Inflammatory macrophage (primary cell): ENCODE data around the gene KIAA1328.

ENCODE experiments used
- DNase-seq, 2 donors: peaks; one replicate each; pipeline ENCODE4 v3.0.0-alpha.2; 2020 to 2022

The KIAA1328 gene

DNA sequence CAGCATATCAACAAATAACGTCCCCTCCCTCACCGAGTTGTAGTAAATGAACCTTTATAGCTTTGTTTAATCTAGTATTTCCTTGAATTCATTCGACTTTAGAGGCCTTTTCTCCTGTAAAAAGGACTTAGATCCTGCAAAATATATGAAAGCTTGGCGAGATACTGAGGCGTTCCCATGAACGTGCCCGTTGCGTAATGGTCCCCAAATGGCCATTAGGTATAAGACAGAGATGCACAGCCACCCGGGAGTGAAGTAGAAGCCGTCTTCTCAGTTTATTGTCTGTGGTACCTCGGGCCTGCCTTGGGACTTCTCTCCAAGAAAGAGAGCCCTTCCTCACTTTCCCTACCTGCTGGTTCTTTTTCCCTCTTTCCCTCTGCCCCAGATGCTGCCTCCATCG is 426.0 kb downstream of the KIAA1328 start:
- no peak for DNase-seq

GRCh38 chr18:37258131-37258530 is 429.2 kb downstream of the KIAA1328 start:
- DNase-seq, result no peak

DNA sequence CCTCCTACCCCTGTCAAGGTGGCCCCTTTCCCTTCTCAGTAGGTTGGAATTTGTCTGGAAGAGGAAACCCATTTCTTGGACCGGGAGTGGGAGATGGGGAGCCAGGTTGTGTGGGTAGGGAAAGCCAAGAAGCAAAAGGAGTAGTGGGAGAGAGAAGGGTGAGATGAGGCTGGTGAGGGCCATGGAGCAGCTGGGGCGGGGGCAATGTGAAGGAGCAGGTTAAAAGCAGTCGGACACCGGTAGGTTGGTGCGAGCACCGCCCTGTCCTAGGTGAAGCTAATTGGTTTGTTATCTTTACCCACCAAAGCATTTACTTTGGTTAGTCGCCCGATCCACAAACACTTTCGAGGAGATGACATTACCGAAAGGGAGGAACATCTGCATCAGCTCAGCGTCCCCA is 429.9 kb downstream of the KIAA1328 start:
- no peak for DNase-seq

DNA sequence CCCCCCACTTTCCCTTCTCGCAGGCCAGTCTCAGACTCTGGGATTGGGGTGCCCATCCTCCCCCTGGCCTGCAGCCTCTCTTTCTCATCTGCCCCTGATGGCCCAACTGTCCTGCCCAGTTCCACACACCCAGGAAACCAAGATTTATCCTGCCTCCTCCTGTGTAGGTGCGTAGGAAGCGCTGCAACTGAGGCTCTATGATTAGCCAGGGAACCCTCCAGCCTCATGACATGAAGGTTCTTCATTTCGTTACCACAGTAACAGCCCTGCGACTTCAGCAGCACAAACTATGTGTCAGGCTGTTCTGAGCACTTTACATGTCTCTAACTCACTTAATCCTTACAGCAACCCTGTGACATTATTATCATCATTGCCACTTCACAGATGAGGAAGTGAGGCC is 430.8 kb downstream of the KIAA1328 start:
- DNase-seq, result no peak

DNA sequence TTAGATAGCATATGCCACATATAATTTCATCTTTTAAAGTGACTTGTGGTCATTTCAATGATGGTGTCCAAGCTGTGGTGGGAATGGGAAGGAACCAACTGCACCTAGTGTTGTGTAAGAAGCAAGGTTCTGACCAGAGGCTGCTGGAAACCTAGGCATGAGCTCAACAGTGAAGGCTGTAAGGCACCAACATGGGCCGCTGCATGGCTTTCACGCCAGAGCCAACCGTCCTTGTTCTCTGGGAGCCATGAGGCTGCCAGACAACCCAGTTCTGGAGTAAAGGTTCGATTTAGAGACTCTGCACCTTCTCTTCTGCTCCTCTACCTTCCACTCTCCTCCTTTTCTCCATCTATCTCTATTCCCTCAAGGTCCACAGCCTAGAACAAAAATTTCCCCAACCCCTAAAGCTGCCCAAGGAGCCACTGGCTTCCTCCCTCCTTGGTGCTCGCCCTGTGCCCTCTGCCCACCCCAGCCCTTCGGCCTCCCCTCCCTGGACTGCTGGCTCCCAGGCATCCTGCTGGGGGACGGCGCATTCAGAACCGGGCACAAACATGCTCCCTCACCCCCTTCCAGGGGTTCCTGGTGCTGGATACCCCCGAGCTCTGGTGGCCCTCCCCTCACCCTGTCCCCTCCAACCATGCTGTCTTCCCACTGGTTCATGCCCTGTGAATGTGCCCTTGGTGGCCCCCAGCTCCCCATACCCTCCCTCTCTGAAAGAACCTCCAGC is 431.6 kb downstream of the KIAA1328 start:
- no peak for DNase-seq

- DNase-seq, result no peak
These were observed 432.4 kb downstream of the KIAA1328 start for GRCh38 chr18:37261246-37261840.

- DNase-seq, result no peak
These were observed 433.1 kb downstream of the KIAA1328 start for GRCh38 chr18:37261988-37262387.

- DNase-seq, result no peak
These were observed 436.0 kb downstream of the KIAA1328 start for GRCh38 chr18:37264956-37265355.

DNA sequence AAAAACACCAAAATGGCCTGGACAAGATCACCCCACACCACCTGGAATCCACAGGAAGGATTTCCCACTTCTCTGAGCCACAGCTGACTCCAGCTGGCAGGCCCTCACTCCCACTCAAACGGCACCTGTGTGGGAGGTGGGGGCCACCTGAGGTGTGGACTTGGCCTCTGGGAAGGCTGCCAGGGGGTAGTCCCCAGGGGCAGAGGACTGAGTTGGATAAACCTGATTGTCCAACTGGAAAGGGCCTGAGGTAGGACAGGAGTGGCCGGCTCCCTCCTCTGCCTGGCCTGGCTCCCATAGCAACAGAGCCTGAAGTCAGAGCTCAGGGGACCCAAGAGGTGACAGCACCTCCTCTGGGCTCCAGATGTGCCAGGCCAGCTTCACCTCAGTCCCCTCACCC is 436.5 kb downstream of the KIAA1328 start:
- no peak for DNase-seq

DNA sequence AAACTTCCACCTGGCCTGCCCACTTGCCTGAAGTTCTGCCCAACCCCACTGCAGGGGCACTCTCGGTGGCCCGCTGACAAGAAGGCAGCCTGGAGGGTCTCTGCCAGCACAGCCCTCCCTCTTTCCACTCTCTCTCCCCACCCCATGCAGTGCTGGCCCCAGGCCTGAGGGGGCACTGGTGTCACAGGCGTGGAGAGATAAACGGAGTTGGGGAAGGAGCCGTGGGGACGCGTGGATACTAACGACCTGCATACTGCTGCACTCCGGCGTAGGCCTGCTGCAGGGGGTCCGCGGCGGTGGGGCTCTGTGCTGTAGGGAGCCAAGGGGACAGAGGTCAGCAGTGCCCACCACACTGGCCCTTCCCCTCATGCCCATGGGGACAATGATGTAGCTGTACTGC is 437.4 kb downstream of the KIAA1328 start:
- no peak for DNase-seq

DNA sequence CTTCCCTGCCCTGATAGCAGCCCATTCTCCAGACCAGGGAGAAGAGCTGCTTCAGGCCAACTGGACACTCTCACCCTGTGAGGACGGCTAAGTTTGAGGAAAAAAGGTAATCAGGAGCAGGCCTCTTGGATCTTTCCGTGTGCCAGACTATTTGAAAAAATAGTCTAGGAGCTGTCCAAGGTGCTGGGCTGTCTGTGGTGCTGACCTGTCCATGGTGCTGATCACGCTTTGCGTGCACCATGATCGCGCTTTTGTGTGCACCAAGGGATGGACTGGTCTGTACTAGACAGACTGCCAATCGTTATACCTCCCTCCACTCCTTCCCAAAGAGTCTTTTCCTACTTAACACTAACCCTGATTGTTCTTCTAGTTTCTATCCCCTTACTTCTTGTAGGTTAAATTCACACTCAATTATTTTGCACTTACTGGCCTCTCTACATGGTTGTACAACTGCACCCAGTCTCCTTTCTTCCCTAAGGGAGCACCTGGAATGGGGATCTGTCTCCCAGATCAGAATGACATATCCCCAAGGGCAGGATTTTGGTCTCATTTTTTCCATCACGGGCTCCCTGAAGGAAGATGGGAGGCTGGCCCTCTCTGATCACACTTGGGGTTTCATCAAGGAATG is 441.2 kb downstream of the KIAA1328 start:
- peak; percentile 20 to 24 for DNase-seq

DNA sequence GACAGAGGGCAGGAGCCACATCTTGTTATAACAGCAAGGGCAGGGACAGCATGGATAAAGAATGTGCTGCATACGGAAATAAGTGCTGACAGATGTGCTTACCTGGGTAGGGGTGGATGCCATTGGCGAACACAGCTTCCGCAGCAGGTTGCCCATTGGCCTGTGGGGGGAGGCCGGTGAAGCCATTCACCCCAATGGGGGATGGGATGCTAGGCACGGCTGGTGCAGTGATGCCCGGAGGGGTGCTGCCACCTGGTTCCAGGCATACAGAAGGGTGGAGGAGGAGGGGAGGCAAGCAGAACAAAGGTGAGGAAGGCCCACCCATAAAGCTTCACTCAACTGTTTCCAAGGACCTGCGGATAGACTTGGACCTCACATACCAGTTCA is 441.7 kb downstream of the KIAA1328 start:
- DNase-seq, result no peak

GRCh38 chr18:37272226-37272625 is 443.3 kb downstream of the KIAA1328 start:
- DNase-seq, result no peak

GRCh38 chr18:37272841-37273240 is 443.9 kb downstream of the KIAA1328 start:
- DNase-seq, result no peak

GRCh38 chr18:37274309-37275236 is 445.6 kb downstream of the KIAA1328 start:
- DNase-seq, result no peak

GRCh38 chr18:37275237-37275741 is 446.4 kb downstream of the KIAA1328 start:
- DNase-seq, result no peak

DNA sequence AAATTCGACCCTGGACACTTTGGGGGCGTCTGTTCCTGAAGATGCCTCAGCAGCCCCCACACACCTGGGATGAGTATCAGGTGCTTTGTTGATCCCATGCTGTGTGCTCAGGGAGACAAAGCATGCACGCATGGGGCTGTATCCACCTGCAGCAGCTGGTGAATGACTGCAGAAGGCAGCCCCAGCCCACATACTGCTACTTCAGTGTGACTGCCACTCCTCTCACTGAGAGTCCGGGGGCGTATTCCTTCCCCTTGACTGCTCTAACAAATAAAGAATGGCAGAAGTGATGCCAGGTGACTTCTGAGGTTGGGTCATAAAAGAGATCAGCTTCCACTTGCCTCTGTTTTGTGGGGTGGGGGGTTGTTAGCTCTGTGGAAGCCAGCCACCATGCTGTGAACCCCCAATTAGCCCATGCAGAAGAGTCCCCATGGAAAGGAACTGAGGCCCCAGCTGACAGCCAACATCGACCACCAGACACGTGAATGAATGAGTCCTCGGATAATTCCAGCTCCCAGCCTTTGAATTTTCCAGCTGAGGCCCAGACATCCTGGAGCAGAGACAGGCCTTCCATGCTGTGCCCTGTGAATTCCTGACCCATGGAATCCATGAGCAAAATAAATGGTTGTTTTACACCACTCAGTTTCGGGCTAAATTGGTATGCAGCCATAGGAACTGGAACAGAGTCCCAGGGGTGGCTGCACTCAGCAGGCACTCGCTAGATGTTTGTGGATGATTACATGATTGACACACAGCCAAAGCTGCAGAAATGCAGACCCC is 447.4 kb downstream of the KIAA1328 start:
- DNase-seq, result no peak

DNA sequence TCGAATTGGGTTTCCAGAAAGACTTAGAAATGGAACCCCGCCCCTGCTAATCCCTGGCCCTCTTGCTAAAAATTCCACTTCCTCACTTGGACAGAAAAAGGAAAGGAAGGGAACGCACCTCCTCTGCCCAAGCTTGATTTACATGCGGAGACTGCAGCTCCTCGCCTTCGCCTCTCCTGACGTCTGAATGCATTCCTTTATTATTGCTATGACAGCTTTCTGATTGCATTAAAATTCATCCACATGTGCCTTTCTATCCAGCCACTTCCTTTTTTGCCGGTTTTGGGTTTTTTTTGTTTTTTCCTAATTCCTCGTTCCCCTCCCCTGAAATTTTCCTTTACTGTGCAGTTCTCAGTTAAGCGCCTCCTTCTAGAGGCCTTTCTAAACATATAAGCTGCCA is 448.9 kb downstream of the KIAA1328 start:
- no peak for DNase-seq
